MM.1S (cell line): ENCODE results near the gene PHLDA1.

Experiments used
- DNase-seq: peaks from one replicate; pipeline ENCODE4 v3.0.0-alpha.2; 2015
- H2AFZ ChIP-seq: fragments of 300-600 bp; sonication (generic); 2 replicates; pipeline ENCODE4 v1.6.0; 2016; ENCODE audit warnings: antibody characterized with exemption, low read length
- H3F3A ChIP-seq: fragments of 300-600 bp; sonication (generic); 2 replicates; pipeline ENCODE4 v1.6.1; 2016; ENCODE audit warnings: mild to moderate bottlenecking, antibody characterized with exemption, low read length, moderate library complexity, mixed read lengths; ENCODE audit not compliant: insufficient read depth
- H3K27ac ChIP-seq: fragments of 300-600 bp; sonication (generic); 2 replicates; pipeline ENCODE4 v1.5.1; 2016; ENCODE audit warnings: mild to moderate bottlenecking, low read length
- H3K27me3 ChIP-seq: fragments of 300-600 bp; sonication (generic); replicated peaks from 2 replicates; pipeline ENCODE4 v1.6.0; 2016; ENCODE audit warnings: low read length; ENCODE audit not compliant: insufficient read depth
- H3K36me3 ChIP-seq: fragments of 300-600 bp; sonication (generic); replicated peaks from 2 replicates; pipeline ENCODE4 v1.6.1; 2016; ENCODE audit warnings: mild to moderate bottlenecking, low read length, mixed read lengths; ENCODE audit not compliant: insufficient read depth
- H3K4me1 ChIP-seq: fragments of 300-600 bp; sonication (generic); 2 replicates; pipeline ENCODE4 v1.6.1; 2016; ENCODE audit warnings: low read length, mixed read lengths
- H3K4me2 ChIP-seq: fragments of 300-600 bp; sonication (generic); 2 replicates; pipeline ENCODE4 v1.6.0; 2016; ENCODE audit warnings: low read depth, low read length
- H3K4me3 ChIP-seq: fragments of 300-600 bp; sonication (generic); 2 replicates; pipeline ENCODE4 v1.5.1; 2016; ENCODE audit warnings: low read length, mixed read lengths
- H3K79me2 ChIP-seq: fragments of 300-600 bp; sonication (generic); 2 replicates; pipeline ENCODE4 v1.6.1; 2016; ENCODE audit warnings: mixed run types, low read length, mixed read lengths
- H3K9ac ChIP-seq: fragments of 300-600 bp; sonication (generic); 2 replicates; pipeline ENCODE4 v1.6.1; 2016; ENCODE audit warnings: low read length, mixed read lengths
- H3K9me2 ChIP-seq: fragments of 300-600 bp; sonication (generic); replicated peaks from 2 replicates; pipeline ENCODE4 v1.6.1; 2016; ENCODE audit warnings: mild to moderate bottlenecking, low read length, mixed read lengths; ENCODE audit not compliant: insufficient read depth
- H3K9me3 ChIP-seq: fragments of 300-600 bp; sonication (generic); replicated peaks from 2 replicates; pipeline ENCODE4 v1.6.1; 2016; ENCODE audit warnings: mild to moderate bottlenecking, low read length, mixed read lengths; ENCODE audit not compliant: insufficient read depth
- H4K20me1 ChIP-seq: fragments of 300-600 bp; sonication (generic); 2 replicates; pipeline ENCODE4 v1.6.1; 2016; ENCODE audit warnings: mild to moderate bottlenecking, low read length, moderate library complexity, mixed read lengths; ENCODE audit not compliant: insufficient read depth
- CTCF ChIP-seq: fragments of 300-600 bp; sonication (generic); IDR thresholded peaks from 2 replicates; pipeline ENCODE4 v1.5.1; 2016; ENCODE audit warnings: antibody characterized with exemption, low read length, mixed read lengths
- EZH2 ChIP-seq: fragments of 300-600 bp; sonication (generic); optimal IDR thresholded peaks from 2 replicates; pipeline ENCODE3; 2017; ENCODE audit warnings: low read depth, mild to moderate bottlenecking, antibody characterized with exemption, low read length, mixed read lengths
- EZH2phosphoT487 ChIP-seq: fragments of 300-600 bp; sonication (generic); IDR thresholded peaks from 2 replicates; pipeline ENCODE4 v1.6.1; 2018; ENCODE audit warnings: antibody characterized with exemption, low read length

The PHLDA1 gene

GRCh38 chr12:75995691-75996090, 35.9 kb downstream of the PHLDA1 start:
- no peak overlapping the region for H3K27ac ChIP-seq
- TF ChIP-seq EZH2phosphoT487 (no peak), CTCF (no peak), EZH2 (no peak)
- H3K9me2 ChIP-seq: no peaks in the 10 kb centered on the region
- H3K27me3 ChIP-seq: no peaks in the 10 kb centered on the region
- no peaks in the 10 kb centered on the region for H4K20me1 ChIP-seq
- no peak overlapping the region for H3K4me3 ChIP-seq
- no peaks in the 10 kb centered on the region for H3F3A ChIP-seq
- no peaks in the 10 kb centered on the region for H3K36me3 ChIP-seq
- H3K9ac ChIP-seq: no peak overlapping the region
- no peak overlapping the region for H3K4me2 ChIP-seq
- no peaks in the 10 kb centered on the region for H3K9me3 ChIP-seq
- no peak for DNase-seq
- no peaks in the 10 kb centered on the region for H3K79me2 ChIP-seq
- 0 out of 2 replicates have a peak, but pooled peaks cover 4% of the 10 kb centered on the region for H3K4me1 ChIP-seq
- no peak overlapping the region for H2AFZ ChIP-seq

GRCh38 chr12:75994069-75994740, 37.4 kb downstream of the PHLDA1 start:
- Histone ChIP-seq H2AFZ (no peak overlapping the region), H3K4me3 (no peak overlapping the region), H3K9me2 (no peaks in the 10 kb centered on the region), H3K4me1 (0 out of 2 replicates have a peak, but pooled peaks cover 4% of the 10 kb centered on the region), H3K36me3 (no peaks in the 10 kb centered on the region), H3F3A (no peaks in the 10 kb centered on the region), H3K79me2 (no peaks in the 10 kb centered on the region), H3K9ac (no peak overlapping the region), H3K4me2 (no peak overlapping the region), H4K20me1 (no peaks in the 10 kb centered on the region), H3K27me3 (no peaks in the 10 kb centered on the region), H3K27ac (no peak overlapping the region), H3K9me3 (no peaks in the 10 kb centered on the region)
- DNase-seq: no peak
- TF ChIP-seq CTCF (no peak), EZH2phosphoT487 (no peak), EZH2 (no peak)

- H3K27ac ChIP-seq: no peak overlapping the region
- no peak overlapping the region for H2AFZ ChIP-seq
Observed at GRCh38 chr12:75991753-75992152, 39.8 kb downstream of the PHLDA1 start.

More at GRCh38 chr12:75991753-75992152, 39.8 kb downstream of the PHLDA1 start:
- Histone ChIP-seq H3K27me3 (no peaks in the 10 kb centered on the region), H3K79me2 (no peaks in the 10 kb centered on the region), H3K9ac (no peak overlapping the region), H3K9me2 (no peaks in the 10 kb centered on the region), H3K4me1 (0 out of 2 replicates have a peak, but pooled peaks cover 4% of the 10 kb centered on the region), H3F3A (no peaks in the 10 kb centered on the region), H3K9me3 (no peaks in the 10 kb centered on the region), H4K20me1 (no peaks in the 10 kb centered on the region), H3K4me3 (no peak overlapping the region), H3K4me2 (no peak overlapping the region), H3K36me3 (no peaks in the 10 kb centered on the region)
- DNase-seq: no peak
- TF ChIP-seq EZH2phosphoT487 (no peak), EZH2 (no peak), CTCF (no peak)
